ENCODE data around the gene PIWIL4. TPM values are rescaled to one million over a fixed set of nuclear protein-coding genes. Genes with fewer than 3 reads are reported as not detected.

The PIWIL4 gene
- total RNA-seq, 1 donor from 2014 or later, result 4.5 TPM

- no peak for DNase-seq (ENCODE audit: low spot score in 2 of 2)
- intact Hi-C loops (cut with DNase I), result no loop called here
- no peaks in the 10 kb centered on the region for H3K4me1 ChIP-seq
- H3K9me3 ChIP-seq, result no peaks in the 10 kb centered on the region
- no peak overlapping the region for H3K27ac ChIP-seq
- no peaks in the 10 kb centered on the region for H3K27me3 ChIP-seq
- H3K36me3 ChIP-seq, result peaks cover 10 to 35% of the 10 kb centered on the region in 2 donors
- no peak overlapping the region for H3K4me3 ChIP-seq
- no peak for TF ChIP-seq CTCF (IDR thresholded peaks at IDR 0.05)
These were observed 19.4 kb downstream of the PIWIL4 start for GRCh38 chr11:94586546-94586945.

GRCh38 chr11:94586978-94587377 lies 19.8 kb downstream of the PIWIL4 start:
- H3K4me1 ChIP-seq, result no peaks in the 10 kb centered on the region
- H3K27ac ChIP-seq, result no peak overlapping the region
- H3K4me3 ChIP-seq, result no peak overlapping the region
- H3K27me3 ChIP-seq, result no peaks in the 10 kb centered on the region
- no peaks in the 10 kb centered on the region for H3K9me3 ChIP-seq
- TF ChIP-seq CTCF (IDR thresholded peaks at IDR 0.05), result no peak
- H3K36me3 ChIP-seq, result peaks cover 10 to 36% of the 10 kb centered on the region in 2 donors
- intact Hi-C loops (cut with DNase I), result no loop called here
- DNase-seq (ENCODE audit: low spot score in 2 of 2), result no peak

- Histone ChIP-seq H3K4me1 (no peaks in the 10 kb centered on the region), H3K27me3 (no peaks in the 10 kb centered on the region), H3K9me3 (no peaks in the 10 kb centered on the region), H3K36me3 (peaks cover 10 to 36% of the 10 kb centered on the region in 2 donors), H3K4me3 (no peak overlapping the region), H3K27ac (no peak overlapping the region)
- TF ChIP-seq CTCF (IDR thresholded peaks at IDR 0.05), result no peak
- DNase-seq (ENCODE audit: low spot score in 2 of 2), result no peak
- intact Hi-C loops (cut with DNase I), result no loop called here
These were observed 21.3 kb downstream of the PIWIL4 start for GRCh38 chr11:94588366-94588942.

- H3K27me3 ChIP-seq, result no peaks in the 10 kb centered on the region
- no peaks in the 10 kb centered on the region for H3K9me3 ChIP-seq
- TF ChIP-seq CTCF (IDR thresholded peaks at IDR 0.05), result no peak
- no peaks in the 10 kb centered on the region for H3K4me1 ChIP-seq
- no peak overlapping the region for H3K27ac ChIP-seq
- intact Hi-C loops (cut with DNase I), result no loop called here
- H3K36me3 ChIP-seq, result peaks cover 15 to 37% of the 10 kb centered on the region in 2 donors
- no peak overlapping the region for H3K4me3 ChIP-seq
- no peak for DNase-seq (ENCODE audit: low spot score in 2 of 2)
These were observed 23.3 kb downstream of the PIWIL4 start for GRCh38 chr11:94590352-94591041.

GRCh38 chr11:94593030-94593429 lies 25.9 kb downstream of the PIWIL4 start:
- H3K36me3 ChIP-seq, result peaks cover 17 to 43% of the 10 kb centered on the region in 2 donors
- no peak for TF ChIP-seq CTCF (IDR thresholded peaks at IDR 0.05)
- no peaks in the 10 kb centered on the region for H3K27me3 ChIP-seq
- no peaks in the 10 kb centered on the region for H3K9me3 ChIP-seq
- no peak overlapping the region for H3K4me3 ChIP-seq
- H3K27ac ChIP-seq, result no peak overlapping the region
- no peaks in the 10 kb centered on the region for H3K4me1 ChIP-seq
- no peak for DNase-seq (ENCODE audit: low spot score in 2 of 2)
- intact Hi-C loops (cut with DNase I), result no loop called here
